ENCODE results near the gene ANKS1A.
A peak's percentile ranks its signal among the peaks of the same experiment; 100 is the strongest.
"Not testable (repeated sequence)": the region's sequence is repeated elsewhere in the genome, so short reads cannot be mapped to it uniquely, and the experiment has no call there.

Gene ANKS1A

DNA sequence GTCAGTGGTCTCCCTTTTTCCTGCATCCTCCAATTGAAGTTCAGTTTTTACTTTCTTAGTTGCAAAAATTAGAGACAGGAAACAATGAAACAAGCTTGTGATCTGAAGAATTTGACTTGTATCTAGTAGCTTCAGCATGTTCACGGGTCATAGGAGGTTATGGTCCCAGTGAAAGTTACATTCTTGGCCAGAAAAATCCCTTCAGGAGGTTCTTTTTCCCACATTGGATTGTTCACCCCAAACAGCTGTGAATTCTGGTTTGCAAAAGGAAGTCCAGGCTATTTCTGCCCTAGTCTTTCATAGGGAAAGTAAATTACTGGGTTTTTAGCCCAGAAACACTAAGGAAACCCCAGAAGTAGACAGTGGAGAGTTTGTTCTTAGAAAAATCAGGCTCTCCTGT, 8.1 kb downstream of the ANKS1A start:
- H3K9me3 Mint-ChIP-seq = no peaks in the 10 kb centered on the region

DNA sequence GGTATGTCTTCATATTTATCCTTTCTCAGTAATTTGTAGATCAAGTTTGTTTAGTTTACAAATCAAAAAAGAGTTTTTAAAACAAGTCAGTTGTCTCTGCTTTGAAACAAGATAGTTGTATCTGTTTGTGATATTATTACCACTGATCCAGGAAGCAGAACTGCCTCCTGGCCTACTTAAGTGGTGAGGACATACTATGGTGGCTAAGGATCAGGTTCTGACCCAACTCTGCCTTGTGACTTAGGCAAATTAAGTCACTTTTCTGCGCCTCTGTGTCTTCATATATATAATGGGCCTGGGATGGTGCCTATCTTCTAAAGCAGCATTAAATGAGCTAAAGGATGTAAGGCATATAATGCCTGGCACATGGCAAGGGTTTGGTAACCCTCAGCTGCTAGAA, 8.7 kb downstream of the ANKS1A start:
- CTCF ChIA-PET = no interaction called here
- Mint-ChIP-seq H3K9me3 (no peaks in the 10 kb centered on the region), H3K27ac (no peak overlapping the region), H3K27me3 (no peaks in the 10 kb centered on the region), H3K4me3 (no peak overlapping the region), H3K4me1 (no peaks in the 10 kb centered on the region), H3K36me3 (no peaks in the 10 kb centered on the region)
- no peak for DNase-seq

More for the DNA sequence above, 8.1 kb downstream of the ANKS1A start:
- no peaks in the 10 kb centered on the region for H3K36me3 Mint-ChIP-seq
- H3K4me1 Mint-ChIP-seq = no peaks in the 10 kb centered on the region
- no peak overlapping the region for H3K27ac Mint-ChIP-seq
- DNase-seq = no peak
- no peak overlapping the region for H3K4me3 Mint-ChIP-seq
- CTCF ChIA-PET = no interaction called here
- no peaks in the 10 kb centered on the region for H3K27me3 Mint-ChIP-seq

DNA sequence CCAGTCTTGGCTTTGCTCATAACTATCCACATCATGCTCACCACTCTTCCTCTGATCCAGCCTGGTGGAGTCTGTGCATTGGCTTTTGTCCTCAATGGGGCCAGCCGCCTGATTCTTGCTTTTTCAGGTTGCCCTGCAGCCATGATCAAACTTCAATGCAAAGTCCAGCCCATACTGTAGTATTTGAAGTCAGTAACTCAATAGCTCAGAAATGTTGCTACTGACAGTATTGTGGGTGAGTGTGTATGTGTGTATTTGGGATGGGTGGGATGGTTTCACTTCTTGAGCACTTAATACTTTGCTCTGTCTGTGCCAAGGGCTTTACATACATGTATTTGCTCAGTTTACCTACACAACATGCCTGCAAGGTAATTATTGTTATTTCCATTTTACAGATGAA, 10.7 kb downstream of the ANKS1A start:
- H3K4me1 Mint-ChIP-seq, H3K9me3 Mint-ChIP-seq, DNase-seq, H3K36me3 Mint-ChIP-seq, H3K27me3 Mint-ChIP-seq, H3K4me3 Mint-ChIP-seq, H3K27ac Mint-ChIP-seq: not testable (repeated sequence)
- CTCF ChIA-PET = interaction anchor here (1.4 kb wide), 1 partner anchor 11 kb away, joined by 3 read pairs; no protein-coding TSS in a partner anchor

DNA sequence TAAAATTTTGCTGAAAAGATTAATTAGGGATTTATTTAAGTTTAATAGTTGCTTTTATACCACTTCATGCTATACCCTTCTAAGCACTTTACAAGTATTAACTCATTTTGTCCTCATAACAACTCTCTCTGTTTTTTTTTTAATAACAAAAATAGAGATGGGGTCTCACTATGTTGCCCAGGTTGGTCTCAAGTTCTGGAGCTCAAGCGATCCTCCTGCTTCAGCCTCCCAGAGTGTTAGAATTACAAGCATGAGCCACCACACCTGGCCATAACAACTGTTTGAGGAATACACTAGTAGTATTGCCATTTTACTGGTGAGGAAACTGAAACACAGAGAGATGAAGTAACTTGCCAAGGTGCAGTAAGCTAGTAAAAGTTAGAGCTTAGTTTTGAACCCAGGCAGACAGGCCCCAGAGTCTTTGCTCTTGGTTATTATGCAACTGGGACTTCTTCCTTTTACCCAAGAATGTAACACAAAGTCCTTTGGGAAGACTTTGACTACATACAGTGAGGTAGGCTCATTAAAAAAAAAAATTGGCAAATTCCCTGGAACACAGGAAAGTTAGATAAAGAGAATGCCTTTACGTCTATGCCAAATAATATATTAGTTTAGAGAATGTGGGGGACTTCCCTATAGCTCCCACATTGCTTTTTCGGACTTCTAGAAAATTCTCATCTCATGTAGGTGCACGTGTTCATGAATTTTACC, 11.4 kb downstream of the ANKS1A start:
- H3K36me3 Mint-ChIP-seq = peaks cover 1% of the 10 kb centered on the region
- no peak overlapping the region for H3K4me3 Mint-ChIP-seq
- no peak for DNase-seq
- no peak overlapping the region for H3K27ac Mint-ChIP-seq
- H3K9me3 Mint-ChIP-seq = no peaks in the 10 kb centered on the region
- CTCF ChIA-PET = interaction anchor here (0.6 kb wide), 1 partner anchor 66 kb away, joined by 3 read pairs; no protein-coding TSS in a partner anchor
- H3K27me3 Mint-ChIP-seq = peaks cover 8% of the 10 kb centered on the region
- H3K4me1 Mint-ChIP-seq = peaks cover 11% of the 10 kb centered on the region

DNA sequence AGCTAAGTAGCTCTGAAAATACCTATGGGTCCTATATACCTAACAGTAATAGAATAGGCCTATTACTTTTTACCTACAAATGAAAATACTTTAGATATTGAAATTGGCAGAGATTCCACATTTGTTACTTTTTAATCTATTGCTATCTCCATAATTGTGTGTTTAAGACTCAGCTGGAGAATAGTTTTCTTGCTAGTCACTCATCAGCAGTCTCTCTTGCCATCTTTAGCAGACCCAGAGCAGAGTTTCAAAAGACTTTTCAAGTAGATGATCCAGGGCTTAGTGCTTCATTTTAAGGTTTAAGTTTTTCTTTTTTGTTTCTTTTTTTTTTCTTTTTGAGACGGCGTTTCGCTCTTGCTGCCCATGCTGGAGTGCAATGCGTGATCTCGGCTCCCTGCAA, 12.9 kb downstream of the ANKS1A start:
- Mint-ChIP-seq H3K4me1 (peaks cover 17% of the 10 kb centered on the region), H3K9me3 (no peaks in the 10 kb centered on the region), H3K27me3 (peaks cover 23% of the 10 kb centered on the region), H3K36me3 (peaks cover 1% of the 10 kb centered on the region), H3K4me3 (no peak overlapping the region), H3K27ac (no peak overlapping the region)
- CTCF ChIA-PET = no interaction called here
- no peak for DNase-seq

DNA sequence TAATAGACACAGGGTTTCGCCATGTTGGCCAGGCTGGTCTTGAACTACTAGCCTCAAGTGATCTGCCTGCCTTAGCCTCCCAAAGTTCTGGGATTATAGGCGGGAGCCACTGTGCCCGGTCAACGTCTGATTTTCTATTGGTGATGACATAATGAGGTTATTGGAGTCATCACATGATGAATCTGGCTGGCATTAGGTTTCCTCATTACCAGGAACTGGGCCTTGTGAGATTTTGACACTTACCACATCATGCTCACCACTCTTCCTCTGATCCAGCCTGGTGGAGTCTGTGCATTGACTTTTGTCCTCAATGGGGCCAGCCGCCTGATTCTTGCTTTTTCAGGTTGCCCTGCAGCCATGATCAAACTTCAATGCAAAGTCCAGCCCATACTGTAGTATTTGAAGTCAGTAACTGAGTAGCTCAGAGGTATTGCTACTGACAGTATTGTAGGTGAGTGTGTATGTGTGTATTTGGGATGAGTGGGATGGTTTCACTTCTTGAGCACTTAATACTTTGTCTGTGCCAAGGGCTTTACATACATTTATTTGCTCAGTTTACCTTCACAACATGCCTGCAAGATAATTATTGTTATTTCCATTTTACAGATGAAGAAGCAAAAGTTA, 16.0 kb downstream of the ANKS1A start:
- DNase-seq = no peak
- Mint-ChIP-seq H3K27me3 (peaks cover 50% of the 10 kb centered on the region), H3K27ac (no peak overlapping the region), H3K9me3 (no peaks in the 10 kb centered on the region), H3K4me3 (no peak overlapping the region), H3K4me1 (peaks cover 23% of the 10 kb centered on the region), H3K36me3 (peaks cover 1% of the 10 kb centered on the region)
- CTCF ChIA-PET = no interaction called here

DNA sequence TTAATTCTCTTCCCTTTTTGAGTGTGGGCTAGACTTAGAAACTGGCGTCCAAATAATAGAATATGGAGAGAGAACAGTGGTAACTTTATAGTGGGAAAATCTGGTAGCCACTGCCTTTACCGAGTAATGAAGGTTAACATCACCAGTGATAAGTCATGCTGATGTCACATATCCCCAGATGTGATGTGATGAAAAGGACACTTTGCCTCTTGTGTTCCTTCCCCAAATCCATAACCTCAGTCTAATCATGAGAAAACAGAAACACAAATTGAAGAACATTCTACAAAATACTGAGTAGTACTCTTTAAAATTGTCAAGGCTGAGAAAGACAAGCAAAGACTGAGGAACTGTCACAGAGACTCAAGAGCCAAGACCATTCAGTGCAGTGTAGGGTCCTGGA, 17.8 kb downstream of the ANKS1A start:
- no peak for DNase-seq
- Mint-ChIP-seq H3K27ac (no peak overlapping the region), H3K36me3 (peaks cover 1% of the 10 kb centered on the region), H3K4me1 (peaks cover 28% of the 10 kb centered on the region), H3K4me3 (no peak overlapping the region), H3K27me3 (peaks cover 66% of the 10 kb centered on the region), H3K9me3 (no peaks in the 10 kb centered on the region)
- CTCF ChIA-PET = no interaction called here

DNA sequence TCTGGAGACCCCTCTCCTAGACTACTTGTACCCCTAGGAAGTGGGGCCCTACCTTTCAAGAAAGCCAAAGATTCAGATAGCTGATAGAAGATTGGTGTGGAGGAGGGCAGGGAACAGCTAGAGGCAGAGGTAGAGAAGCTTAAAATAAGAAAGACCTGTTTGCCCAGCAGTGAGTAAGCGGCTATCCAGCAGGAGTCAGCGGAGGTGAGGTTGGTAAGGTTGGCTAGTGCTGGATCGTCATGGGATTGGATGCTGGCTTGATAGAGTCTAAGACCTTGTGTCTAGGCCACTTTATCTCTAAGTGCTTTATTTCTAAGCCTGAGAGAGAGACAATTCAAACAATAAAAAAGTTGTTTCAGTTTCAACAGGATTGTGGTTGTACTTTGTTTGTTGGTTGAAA, 19.1 kb downstream of the ANKS1A start:
- peaks cover 69% of the 10 kb centered on the region for H3K27me3 Mint-ChIP-seq
- peaks cover 1% of the 10 kb centered on the region for H3K36me3 Mint-ChIP-seq
- CTCF ChIA-PET = no interaction called here
- H3K27ac Mint-ChIP-seq = no peak overlapping the region
- DNase-seq = no peak
- no peak overlapping the region for H3K4me3 Mint-ChIP-seq
- H3K4me1 Mint-ChIP-seq = peaks cover 42% of the 10 kb centered on the region
- H3K9me3 Mint-ChIP-seq = no peaks in the 10 kb centered on the region

DNA sequence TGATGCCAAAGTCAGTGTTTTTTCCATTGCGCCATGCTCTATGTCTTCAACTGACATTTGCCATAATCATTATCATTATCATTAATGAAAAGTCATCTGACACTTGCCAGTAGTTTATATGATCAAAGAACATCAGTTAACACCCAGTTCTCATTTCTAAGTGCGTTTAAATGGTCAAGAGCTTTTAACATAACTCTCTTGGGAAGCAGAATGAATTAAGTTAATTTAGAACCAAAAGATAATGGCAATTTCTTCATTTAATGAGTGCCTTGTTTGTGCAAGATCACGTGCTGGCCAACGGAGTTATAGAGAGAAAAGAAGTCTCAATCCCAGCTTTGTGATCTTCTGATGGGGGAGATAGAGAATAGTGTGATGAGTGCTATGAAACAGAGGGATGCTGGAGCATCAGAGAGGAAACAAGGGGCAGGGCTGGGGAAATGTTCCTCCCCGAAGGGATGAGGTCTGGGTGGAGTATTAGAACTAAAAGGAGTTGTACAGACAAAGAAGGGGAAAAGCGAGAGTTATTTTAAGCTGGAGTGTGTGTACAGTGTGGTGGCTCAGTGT, 20.3 kb downstream of the ANKS1A start:
- DNase-seq = no peak
- H3K36me3 Mint-ChIP-seq = peaks cover 1% of the 10 kb centered on the region
- peaks cover 76% of the 10 kb centered on the region for H3K27me3 Mint-ChIP-seq
- no peak overlapping the region for H3K4me3 Mint-ChIP-seq
- CTCF ChIA-PET = no interaction called here
- H3K4me1 Mint-ChIP-seq = peaks cover 50% of the 10 kb centered on the region
- no peaks in the 10 kb centered on the region for H3K9me3 Mint-ChIP-seq
- H3K27ac Mint-ChIP-seq = no peak overlapping the region

DNA sequence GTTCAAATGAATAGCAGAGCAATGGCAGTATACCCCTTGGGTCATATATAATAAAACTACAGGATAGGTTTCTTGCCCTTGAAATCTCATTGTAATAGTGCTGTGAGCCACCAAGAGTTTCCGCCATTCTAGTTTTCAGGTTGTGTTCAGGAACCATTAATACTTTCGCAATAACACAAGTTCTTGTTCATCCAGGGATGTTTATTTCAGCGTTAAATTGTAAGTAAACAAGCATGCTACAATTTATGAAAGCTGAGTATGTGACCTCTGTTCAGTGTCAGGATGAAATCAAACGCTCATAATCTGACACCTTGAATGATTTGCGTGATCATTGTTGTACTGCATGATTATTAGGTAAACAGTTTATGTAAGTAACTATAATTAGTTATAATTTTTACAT, 22.8 kb downstream of the ANKS1A start:
- CTCF ChIA-PET = no interaction called here
- Mint-ChIP-seq H3K27ac (no peak overlapping the region), H3K27me3 (peaks cover 73% of the 10 kb centered on the region), H3K4me3 (no peak overlapping the region), H3K9me3 (no peaks in the 10 kb centered on the region), H3K36me3 (no peaks in the 10 kb centered on the region), H3K4me1 (peaks cover 34% of the 10 kb centered on the region)
- no peak for DNase-seq

DNA sequence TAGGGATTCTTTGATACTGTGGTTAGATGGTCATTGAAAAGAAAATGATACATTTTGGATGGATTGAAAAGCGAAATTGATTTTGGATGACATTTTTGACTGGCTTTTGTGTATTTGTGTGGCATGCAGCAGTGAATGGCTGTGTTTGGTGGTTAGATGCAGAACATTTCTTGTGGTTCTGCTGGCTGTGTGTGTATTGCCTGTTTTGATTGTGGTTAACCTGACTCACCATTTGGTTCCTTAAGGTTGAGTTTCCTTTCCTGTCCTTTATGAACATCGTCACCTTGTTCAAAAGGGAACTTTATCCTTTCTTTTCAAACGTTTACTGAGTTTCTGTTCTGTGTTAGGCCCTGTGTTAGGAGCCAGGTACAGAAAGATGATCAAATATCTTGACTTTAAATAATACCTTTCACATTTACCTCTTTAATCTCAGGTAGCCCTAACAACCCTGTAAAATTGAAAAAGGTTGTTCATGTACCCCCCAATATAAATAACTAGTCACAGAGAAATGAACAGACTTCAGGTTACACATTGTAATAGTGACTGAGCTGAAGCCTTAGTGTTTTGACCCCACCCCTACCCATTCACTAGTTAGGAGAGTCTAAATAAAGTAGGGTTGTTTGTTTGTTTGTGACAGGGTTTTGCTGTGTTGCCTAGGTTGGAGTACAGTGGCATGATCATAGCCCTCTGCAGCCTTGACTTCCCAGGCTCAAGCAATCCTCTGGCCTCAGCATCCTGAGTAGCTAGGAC, 23.8 kb downstream of the ANKS1A start:
- Mint-ChIP-seq H3K4me3 (peak overlapping the region; percentile 8), H3K27me3 (peaks cover 75% of the 10 kb centered on the region), H3K36me3 (peaks cover 1% of the 10 kb centered on the region)

DNA sequence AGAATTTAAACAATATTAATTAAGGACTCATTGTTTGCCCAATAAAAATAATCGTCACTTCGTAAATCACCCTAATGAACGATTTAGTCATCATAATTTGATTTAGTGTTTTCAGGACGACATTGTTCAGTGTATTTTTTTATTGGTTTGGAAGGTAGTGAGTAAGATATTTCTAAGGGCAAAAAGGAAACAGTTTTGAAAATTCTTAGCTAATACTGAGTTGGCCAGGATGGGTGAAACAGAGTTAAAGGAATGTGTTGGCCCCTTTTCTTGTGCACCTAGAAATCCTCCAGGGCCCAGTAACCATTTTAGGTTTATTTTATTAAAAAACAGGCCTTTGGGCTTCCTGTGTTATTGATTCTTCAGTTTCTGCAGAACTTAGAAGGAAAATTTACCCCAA, 25.3 kb downstream of the ANKS1A start:
- Mint-ChIP-seq H3K27me3 (peaks cover 64% of the 10 kb centered on the region), H3K9me3 (no peaks in the 10 kb centered on the region), H3K4me3 (no peak overlapping the region), H3K4me1 (peaks cover 28% of the 10 kb centered on the region), H3K36me3 (peaks cover 4% of the 10 kb centered on the region), H3K27ac (peak overlapping the region; percentile 16)
- CTCF ChIA-PET = interaction anchor here (1.2 kb wide), 1 partner anchor 135 kb away, joined by 3 read pairs; no protein-coding TSS in a partner anchor
- DNase-seq = no peak

More for the DNA sequence above, 23.8 kb downstream of the ANKS1A start:
- peaks cover 32% of the 10 kb centered on the region for H3K4me1 Mint-ChIP-seq
- CTCF ChIA-PET = no interaction called here
- DNase-seq = peak; percentile 62
- peak overlapping the region; percentile 50 for H3K27ac Mint-ChIP-seq
- H3K9me3 Mint-ChIP-seq = no peaks in the 10 kb centered on the region

DNA sequence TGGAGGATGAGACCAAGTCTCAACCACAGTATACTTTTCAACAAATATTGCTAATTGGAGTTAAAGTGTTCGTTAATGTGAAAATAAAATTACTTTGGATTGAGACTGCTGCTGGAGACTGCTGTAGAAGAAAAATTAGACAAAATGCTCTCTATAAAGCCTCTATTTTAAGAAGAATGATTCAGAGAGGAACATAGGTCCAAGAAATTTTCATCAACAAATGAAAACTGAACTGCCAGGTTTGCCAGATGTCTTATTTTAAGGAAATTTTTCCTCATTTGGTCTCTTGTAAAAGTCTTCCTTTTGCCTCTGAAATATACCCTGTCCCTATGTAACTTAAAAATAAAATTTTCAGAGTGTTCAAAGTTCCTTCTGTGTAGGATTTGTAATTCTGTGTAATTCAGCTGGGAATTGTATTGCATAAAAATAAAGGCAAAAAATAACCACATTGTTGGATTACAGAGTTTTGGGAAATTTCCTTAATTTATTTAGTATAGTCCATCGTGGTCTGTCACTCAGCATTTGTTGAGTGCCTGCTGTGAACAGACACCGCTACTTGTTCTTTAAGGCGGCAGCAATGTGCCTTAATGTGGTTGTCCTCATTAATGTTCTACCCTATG, 27.4 kb downstream of the ANKS1A start:
- Mint-ChIP-seq H3K36me3 (peaks cover 5% of the 10 kb centered on the region), H3K27ac (no peak overlapping the region)

DNA sequence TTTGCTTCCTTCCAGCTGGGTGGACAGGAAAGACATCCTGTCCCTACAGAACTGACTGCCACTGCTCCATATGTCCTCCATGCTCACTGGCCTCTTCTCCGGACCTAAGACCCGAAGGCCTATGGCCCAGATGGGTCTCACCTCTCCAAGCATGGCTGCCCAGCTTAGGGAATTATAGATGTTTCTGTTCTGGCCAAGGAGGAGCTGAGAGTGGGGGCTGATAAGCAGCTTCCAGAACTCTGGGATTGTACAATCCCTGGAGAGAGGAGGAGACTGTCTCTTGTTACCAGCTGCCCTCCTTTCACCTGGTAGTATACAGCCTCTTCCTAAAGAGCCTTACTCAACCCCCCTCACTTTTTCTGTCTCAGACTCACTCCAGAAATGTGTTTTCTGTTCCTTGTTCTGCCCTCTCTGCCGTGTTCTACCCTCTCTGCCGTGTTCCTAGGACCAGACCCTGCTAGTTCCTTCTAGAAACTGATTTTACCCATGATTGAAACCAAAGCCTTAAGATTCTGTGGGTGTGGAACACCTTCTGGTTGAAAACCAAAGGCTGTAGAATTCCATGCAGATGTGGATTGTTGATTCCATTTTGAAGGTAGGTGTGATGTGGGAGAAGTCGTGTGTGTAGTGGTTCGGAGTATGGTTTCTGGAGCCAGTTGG, 28.7 kb downstream of the ANKS1A start:
- H3K27me3 Mint-ChIP-seq = peaks cover 57% of the 10 kb centered on the region
- no peak for DNase-seq
- peaks cover 5% of the 10 kb centered on the region for H3K36me3 Mint-ChIP-seq
- CTCF ChIA-PET = interaction anchor here (2.0 kb wide), 1 partner anchor 69 kb away, joined by 5 read pairs; no protein-coding TSS in a partner anchor
- no peak overlapping the region for H3K4me3 Mint-ChIP-seq
- no peak overlapping the region for H3K27ac Mint-ChIP-seq
- H3K9me3 Mint-ChIP-seq = no peaks in the 10 kb centered on the region
- peaks cover 14% of the 10 kb centered on the region for H3K4me1 Mint-ChIP-seq

More for the DNA sequence above, 27.4 kb downstream of the ANKS1A start:
- Mint-ChIP-seq H3K4me3 (no peak overlapping the region), H3K27me3 (peaks cover 53% of the 10 kb centered on the region), H3K4me1 (peaks cover 27% of the 10 kb centered on the region), H3K9me3 (no peaks in the 10 kb centered on the region)
- CTCF ChIA-PET = no interaction called here
- no peak for DNase-seq
